HG02588 (cell line): ENCODE data around the gene RASL10A.

ENCODE experiments used
- ATAC-seq: cut with Tn5 transposase; IDR thresholded peaks from one replicate; pipeline ENCODE4 v1.9.1; 2021; ENCODE audit warnings: mild to moderate bottlenecking, moderate library complexity; ENCODE audit not compliant: unreplicated experiment

Gene RASL10A

DNA sequence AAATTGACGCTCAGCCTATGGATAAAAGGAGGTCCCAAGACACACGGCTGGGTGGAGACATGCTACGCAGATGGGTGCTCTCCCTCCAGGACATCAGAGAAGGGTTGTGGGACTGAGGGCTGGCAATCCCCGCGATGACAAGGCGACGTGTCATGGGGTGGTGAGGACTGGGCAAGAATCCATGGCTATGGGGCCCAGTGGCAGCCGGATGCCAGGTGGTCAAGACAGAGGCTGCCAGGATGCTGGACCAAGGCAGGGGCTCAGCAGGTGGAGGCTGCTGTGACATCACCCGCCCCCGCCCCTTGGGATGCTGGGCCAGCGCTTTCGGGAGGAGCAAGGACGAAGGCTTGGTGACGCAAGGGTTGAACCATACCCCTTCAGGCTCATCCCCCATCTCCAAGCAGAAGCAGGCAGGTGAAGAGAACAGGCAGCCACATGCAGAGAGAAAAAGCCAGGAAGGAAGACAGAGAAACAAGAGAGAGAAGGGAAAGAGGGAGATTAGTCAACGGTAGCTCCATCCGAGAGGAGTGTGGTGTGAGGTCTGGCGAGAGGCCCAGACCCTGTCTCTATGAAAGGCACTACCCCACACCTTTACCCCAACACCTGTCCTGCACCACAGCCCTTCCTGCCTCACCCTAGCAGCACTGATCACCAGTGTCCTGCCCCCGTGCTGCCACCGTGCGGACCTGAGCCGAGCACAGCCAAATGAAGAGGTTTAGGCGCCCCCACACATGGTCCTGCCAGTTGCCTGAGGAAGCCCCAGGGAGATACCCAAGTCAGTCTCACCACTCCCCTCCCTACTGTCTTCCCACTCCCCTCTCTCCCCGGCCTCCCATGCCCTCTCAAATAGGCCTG lies 24.1 kb upstream of the RASL10A start:
- no peak for ATAC-seq

DNA sequence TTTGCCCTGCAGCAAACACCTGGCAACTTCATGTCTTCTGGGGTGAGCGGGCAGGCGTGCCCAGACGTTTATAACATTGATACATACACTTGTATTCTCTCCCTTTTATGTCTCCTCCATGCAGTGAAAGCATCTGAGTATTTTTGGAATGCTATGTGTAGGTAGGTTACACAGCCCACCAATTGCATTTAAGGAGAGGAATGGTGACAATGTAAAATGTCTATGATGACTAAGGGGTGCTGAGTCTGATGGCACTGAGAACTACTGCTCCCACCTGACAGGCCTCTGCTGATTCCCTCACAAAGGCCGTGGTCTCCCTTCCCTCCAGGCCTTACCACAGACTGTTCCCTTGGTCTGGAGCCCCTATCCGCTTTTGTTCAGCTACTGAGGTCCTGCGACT lies 22.9 kb upstream of the RASL10A start:
- ATAC-seq: no peak

DNA sequence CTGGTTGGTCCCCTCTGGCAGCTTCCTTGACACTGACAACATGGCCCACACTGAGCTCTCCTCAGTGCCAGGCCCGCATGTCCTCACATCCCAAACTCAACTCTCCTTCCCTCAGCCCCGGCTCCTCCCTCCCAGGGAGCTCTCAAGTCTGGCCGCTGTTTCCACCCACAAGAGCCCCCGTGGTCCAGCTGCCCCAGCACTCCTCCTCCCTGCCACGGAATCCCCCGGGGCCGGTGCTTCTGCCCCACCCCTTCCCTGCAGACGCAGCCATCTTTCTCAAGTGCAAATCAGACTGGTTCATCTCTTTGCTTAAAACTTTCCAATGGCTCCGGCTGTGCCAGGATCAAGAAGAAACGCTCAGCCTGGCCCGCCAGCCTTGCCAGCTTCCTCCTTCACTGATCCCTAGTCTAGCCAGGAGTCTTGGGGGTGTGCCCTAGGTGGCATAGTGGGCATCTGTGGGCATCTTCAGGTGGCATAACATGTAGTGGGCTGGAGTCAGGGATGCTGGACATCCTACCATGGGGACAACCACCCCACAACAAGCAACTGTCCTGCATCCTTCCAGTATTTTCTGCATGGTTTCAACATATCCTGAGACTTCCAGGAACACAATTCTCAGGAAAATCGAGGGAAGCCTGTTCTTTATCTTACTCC lies 22.3 kb upstream of the RASL10A start:
- no peak for ATAC-seq

DNA sequence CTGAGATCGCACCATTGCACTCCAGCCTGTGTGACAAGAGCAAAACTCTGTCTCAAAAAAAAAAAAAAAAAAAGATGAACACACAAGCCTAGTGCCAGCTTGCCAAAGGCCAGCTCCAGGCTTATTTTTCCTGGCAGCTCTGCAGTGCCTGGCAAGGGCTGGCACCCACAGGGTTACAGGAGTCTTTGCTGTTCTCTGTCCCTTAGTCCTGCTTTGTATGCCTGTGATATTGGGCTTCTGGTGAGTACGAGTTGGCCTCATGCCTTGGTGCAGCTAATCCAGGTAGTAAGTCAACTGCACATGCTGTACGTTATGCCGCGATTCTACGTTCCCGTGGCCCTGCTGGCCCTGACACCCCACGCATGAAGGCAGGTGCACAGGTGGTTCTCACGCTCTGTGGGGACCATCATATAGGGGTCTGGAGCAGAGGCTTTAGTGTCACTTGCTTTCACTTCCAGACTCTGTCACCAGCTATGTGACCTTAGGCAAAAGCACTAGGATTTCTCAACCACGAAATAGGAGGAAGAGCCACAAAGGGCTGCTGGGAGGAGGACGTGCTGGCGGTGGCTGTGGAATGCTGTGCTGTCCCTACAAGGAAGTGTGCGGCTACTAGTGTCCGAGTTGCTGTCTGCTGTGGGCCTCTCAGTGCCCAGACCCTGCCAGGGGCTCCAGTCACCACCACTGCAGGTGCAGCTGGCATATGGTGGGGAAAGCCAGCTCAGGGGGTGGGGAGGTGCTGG lies 21.4 kb upstream of the RASL10A start:
- ATAC-seq: no peak

DNA sequence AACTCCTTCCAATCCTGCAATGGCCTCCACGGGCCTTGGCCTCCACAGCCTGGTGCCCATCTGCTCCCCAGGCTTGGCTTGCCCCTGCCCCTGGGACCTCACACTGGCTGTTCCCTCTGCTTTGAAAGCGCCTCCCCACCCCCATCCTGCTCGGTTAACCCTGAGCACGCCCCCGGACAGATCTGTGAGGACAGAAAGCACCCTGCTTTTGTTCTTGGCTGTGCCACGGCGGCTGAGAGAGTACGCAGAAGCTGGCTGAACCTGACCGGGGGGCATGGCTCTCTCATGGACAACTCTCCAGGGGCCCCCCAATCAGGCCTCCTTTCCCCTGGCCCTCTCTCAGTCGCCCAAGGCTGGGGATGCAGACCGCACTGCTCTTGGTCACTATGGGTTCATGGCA lies 20.2 kb upstream of the RASL10A start:
- no peak for ATAC-seq

DNA sequence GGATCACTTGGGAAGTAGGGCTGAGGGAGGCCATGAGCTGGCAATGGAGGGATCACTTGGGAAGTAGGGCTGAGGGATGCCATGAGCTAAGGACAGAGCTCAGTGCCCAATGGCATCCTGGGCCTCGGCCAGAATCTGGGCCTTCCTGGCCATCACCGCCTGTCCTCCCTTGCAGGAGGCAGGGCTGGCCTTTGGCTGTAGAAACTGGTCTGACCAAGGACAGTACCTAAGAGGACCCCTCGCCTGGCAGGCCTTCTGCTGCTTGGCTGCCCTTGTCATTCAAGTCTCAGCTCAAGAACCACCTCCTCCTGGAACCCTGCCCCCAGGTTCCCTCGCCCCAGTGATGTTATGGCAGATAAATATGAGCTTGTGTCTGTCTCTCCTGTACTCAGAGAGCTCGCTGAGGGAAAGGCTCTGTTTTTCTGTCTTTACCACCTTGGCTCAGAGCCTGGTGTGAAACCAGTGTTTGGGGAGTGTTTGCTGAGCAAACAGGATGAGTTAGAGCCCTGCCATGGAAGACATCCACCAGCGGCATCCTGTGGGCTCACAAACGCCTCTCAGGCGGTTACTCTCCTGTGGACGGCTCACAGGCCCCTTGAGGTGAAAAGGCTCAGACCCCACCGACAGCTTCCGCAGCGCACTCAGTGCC lies 19.3 kb upstream of the RASL10A start:
- ATAC-seq: no peak

DNA sequence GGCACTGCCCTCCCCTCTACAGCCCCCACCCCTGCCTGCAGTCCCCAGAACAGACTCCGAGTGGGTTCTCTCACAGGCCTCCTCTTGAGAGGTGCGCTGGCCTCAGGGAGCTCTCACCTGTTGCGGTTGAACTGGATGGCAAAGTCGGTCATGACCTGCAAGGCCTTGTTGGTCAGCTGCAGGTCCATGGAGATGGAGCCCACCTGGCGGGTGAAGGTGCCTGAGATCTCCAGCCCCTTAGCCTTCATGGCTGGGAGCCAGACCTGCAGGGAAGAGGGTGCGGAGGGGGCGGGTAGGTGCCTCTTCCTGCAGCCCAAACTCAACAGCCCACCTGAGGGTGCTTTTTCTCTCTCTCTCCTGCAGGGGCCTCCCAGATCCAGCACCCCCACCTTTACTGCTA lies 18.7 kb upstream of the RASL10A start:
- no peak for ATAC-seq

DNA sequence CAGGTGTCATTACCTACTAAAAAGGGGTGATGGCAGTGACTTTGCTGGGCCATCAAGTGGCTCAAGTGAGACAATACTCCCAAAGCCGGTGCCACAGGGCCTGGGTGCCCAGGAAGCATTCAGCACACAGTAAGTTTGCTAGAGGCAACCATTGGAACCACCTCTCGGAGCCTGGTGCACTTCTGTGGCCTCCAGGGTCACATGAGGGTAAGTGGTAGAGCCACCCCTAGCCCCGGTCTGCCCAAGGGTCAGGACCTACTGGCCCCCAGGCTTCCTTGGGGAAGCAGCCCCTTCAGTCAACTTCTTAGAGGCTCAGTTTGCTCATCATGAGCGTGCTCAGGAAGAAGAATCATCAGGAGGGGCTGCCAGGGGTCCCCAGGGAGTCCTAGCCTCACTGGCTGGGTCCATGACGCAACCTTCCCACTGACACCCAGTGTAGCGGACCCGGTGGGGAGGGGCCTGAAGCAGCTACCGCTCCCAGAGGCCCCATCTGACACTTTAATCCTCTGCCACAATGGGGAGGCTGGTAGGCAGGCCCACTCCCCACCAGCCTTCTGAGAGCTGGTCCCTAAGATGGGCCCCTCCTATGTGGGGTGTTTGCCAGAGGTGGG lies 17.5 kb upstream of the RASL10A start:
- no peak for ATAC-seq

DNA sequence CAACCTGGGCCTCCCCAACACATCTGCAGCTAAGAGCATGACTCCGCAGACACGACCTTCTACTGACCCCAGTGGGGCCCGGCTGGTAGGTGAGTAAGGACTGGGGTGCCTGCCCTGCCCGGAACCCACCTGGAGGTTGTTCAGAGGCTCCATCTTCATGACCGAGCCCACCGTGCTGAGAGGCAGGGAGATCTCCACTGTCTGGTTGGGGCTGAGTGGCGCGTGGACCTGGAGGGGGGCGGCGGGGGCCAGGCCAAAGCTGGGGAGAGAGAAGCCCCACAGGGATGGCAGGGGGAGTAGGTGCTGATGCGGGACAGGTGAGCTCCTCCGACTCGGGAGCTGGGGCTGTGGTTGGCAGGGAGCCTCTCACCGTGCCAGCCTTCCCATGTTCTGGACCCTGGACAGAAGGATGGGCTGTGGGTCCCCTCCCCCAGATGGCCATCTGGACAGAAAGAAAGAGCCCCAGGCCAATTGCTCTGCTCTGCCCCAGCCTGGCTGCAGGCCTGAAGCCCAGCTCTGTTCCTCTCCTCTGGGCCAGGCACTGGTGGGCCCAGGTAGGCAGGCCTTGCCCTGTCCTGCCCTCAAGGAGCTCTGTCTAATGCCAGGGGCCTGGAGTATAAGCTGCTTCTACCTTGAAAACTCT lies 16.3 kb upstream of the RASL10A start:
- ATAC-seq: no peak

DNA sequence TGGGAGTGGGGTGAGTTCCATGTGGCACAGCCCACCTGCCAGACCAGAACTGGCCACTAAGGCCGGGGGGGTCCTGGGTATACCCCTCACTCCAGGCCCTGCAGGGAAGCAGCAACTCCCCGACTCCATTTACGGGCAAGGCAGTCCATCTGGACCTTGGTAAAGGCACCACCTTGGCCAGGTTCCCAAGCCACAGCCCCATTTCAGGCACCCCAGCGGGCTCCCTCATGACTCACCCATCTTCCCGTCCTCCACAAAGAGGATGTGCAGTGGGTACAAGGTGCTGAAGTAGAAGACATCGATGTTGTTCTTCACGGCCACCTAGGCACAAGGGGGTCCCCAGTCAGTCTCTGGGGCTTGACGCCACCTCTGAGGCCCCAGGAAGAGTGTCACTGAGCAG lies 15.7 kb upstream of the RASL10A start:
- no peak for ATAC-seq

DNA sequence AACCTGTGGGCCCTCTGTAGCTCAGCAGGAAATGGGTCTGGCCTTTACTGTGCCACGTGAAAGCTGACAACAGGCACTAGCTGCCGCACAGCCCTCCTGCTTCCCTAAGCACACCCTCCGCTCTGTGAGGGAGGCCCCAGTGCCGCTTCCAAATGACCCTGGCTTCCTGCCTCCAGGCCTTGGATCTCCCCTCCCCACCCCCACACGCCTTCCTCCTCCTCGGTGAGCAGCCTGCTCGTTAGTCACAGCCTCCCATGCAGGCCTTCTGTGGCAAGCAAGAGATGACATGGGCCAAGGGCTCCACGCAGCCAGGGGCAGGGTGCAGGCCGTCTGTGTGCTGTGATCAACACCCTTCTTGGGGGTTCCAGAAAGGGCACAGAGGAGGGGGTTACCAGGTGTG lies 15.3 kb upstream of the RASL10A start:
- no peak for ATAC-seq

DNA sequence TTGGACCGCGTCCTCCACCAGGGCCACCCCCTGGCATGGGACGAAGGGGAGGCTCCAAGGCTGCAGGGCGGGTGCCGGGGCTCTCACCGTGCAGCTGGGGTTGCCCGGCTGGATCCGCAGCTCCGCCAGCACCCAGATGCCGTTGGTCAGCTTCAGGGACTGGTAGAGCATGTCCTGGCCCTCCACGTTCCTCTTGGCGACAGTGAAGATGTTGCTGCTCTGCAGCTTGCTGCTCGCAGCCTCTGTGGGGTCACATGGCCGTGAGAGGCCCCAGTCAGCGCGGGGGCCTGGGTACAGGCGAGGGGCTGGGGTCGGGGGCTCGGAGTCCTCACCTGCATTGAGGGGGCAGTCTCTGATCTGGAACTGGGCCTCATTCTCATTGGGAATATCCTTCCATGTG lies 14.8 kb upstream of the RASL10A start:
- ATAC-seq: no peak

DNA sequence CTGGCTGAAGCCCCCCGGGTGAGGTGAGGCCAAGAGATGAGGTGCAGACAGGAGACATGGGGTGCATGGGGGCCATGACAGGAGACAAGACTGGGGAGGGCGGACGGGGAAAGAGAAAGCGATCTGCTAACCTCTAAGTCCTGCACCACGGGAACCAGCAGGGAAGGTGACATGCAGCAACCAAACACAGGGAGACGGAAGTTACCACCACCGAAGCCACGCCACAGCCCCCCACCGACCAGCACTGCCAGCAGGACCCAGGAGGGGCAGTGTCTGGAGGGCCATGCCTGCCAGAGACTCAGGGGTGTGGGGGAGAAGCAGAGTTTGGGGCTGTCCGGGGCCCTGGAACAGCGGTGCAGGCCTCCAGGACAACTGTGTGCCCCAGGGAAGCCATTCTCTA lies 14.1 kb upstream of the RASL10A start:
- ATAC-seq: no peak

DNA sequence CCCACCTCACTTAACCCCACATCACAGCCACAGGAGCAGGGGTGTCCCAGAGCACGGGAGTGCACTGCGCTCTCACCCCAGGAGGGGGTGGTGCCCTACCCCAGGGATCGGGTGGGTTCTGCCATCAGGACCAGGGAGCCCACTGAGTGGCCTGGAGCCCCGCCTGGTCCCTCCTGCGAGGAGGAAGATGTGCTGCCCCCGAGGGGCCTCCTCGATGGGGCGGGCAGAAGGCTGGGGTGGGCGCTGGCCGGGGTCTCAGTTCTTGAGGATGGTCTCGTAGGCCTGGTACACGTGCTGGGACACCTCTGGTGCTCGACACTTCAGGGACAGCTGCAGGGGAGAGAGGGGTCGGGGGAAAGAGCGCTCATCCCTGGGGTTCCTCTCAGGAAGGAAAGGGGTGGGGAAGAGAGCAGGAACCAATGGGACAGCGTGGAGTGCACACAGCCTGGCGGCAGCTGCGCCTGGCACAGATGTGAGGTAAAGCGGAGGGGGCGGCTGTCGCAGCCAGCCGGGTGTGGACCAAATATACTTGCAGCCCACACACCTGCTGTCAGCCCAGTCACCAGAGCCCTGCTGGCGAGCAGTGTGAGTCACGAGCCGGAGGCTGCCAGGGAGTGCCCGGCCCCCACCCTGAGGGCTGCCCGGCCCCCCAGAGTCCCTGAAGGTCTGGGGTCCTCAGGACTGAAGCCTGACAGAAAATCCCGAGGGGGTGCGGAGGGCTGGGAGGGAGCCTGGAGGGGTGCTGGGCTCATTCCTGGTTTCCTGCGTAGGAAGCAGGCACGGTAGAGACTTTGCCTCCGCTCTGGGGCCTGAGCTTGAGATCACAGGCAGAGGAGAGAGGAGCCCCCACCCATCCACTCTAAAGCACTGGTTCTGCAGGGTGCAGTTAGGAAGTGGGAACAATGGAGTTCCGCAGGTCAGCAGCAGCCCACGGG lies 13.3 kb upstream of the RASL10A start:
- no peak for ATAC-seq

DNA sequence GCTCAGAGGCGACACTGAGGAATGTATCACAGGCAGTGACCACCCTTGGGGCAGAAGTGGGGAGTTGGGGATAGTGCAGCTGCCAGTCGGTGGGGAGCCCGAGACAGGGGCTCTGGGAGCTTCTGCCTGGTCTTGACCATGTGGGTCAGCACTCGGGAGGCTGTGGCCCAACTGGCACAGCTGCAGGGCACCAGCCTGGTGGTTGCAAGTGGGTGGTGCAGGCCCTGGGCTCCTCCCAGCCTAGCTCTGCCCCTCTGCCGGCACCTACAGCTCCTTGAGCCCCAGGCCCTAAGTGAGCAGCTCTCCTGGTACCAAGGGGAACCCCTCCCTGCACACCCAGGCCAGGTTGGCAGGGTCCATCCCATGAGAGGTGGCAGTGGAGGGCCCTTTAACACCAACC lies 12.6 kb upstream of the RASL10A start:
- ATAC-seq: no peak

DNA sequence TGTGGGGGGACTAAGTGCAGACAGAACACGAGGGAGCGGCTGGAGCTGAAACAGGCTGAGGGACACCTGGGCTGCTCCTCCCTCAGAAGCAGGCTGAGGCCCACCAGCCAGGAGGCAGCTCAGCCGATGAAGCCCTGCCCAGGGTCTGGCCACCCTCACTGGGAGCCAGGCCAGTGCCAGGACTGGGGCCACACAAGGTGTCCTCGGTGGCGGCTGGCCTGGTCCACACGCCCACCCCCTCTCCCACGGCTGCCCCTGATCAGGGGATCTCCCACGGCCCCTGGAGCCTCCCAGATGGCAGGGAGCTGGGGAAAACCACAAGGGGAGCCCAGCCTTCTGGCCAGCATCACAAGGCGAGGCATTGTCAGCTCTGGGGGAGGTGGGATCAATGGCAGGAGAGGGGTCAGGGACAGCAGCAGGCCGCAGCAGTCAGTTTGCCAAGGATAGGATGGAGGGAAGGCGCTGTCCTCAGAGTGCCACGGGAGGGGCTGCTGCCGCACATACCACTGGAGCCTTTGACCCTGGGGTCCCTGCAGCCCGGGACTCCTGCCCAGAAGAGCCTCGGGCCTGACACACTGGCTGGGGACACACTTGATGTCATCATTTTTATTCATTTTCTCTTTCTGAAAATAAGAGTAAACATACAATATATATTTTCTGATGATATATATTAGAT lies 11.7 kb upstream of the RASL10A start:
- no peak for ATAC-seq

DNA sequence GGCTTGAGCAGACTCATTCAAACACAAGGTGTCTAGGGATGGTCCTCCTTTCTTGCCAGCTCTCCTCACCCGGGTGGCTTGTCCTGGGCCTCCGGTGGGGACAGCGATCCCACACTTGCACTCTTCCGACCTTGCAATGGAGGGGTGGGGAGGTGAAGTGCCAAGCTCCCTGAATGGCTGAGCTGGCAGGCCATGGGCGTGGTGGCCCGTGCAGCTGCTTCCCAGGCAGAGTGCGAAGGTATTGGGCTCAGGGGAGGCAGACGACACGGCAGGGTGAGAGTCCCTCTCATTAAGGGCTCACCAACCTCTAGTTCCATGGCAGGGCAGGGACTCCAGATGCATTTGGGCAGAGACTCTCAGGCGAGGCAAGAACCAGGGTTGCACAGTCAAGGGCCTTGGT lies 11.0 kb upstream of the RASL10A start:
- ATAC-seq: no peak

DNA sequence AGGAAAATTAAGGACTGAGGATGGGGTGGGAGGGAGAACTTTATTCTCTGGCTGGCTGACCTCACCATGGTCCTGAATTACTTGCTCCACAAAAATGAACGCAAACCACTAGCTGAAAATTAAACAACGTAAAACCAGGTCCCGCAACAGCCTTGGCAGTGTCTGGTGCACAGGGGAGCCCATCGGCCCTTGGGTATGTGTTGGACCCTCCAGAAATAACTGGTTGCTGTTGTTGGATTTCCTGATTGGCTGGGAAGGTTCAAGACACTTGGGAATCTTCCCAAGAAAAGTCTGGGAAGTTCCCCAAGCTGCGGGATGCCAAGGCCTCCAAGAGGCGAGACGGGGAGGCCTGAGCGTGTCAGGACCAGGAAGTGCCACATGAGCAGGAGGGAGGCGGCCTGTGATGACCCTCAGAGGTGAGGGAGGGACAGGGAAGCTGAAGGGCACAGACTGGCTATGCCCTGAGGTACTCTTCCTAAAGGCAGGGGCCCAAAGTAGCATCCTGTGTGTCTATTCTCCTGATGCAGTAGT lies 10.4 kb upstream of the RASL10A start:
- ATAC-seq: no peak

DNA sequence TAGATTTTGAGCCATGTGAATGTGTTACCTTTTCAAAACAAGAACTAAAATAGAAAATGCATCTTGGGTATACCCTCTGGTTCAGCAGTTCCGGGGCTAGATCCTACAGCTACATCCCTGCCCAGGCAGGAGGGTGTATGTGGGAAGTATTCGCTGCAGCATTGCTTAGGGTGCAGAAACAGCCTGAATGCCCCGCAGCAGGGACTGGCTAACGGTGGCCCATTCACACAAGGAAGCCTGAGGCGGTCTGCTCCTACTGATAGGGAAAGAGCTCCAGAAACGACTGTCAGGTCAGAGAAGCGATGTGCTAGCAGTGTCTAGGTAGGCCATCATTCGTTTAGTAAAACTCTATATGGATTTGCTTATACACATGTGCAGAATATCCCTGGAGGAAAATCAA lies 9.9 kb upstream of the RASL10A start:
- no peak for ATAC-seq
